ENCODE results near the gene PROSER2.

The PROSER2 gene

DNA sequence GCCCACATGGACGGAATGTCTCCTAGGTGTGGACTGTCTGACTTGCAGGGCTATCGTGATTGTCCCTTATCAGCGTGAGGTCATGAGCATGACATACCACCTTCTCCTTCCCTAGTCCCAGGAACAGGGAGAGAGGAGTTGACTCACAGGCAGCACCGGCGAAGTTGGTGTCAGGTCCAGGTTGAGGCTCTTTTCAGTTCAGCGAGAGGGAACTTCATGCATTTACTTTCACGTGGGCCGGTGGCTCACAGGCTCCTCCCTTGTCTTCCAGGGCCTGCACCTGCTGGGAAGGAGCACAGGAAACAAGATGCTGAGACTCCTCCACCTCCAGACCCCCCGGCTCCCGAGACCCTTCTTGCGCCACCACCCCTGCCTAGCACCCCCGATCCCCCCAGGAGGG lies 46.1 kb downstream of the PROSER2 start:
- no peak for DNase-seq (ENCODE audit: low read depth in 2 of 2)

GRCh38 chr10:11869743-11870460 lies 46.7 kb downstream of the PROSER2 start:
- DNase-seq (ENCODE audit: low read depth in 2 of 2), result no peak

GRCh38 chr10:11870461-11870780 lies 47.3 kb downstream of the PROSER2 start:
- DNase-seq (ENCODE audit: low read depth in 2 of 2), result no peak

- no peak for DNase-seq (ENCODE audit: low read depth in 2 of 2)
These were observed 47.8 kb downstream of the PROSER2 start for GRCh38 chr10:11870900-11871400.

DNA sequence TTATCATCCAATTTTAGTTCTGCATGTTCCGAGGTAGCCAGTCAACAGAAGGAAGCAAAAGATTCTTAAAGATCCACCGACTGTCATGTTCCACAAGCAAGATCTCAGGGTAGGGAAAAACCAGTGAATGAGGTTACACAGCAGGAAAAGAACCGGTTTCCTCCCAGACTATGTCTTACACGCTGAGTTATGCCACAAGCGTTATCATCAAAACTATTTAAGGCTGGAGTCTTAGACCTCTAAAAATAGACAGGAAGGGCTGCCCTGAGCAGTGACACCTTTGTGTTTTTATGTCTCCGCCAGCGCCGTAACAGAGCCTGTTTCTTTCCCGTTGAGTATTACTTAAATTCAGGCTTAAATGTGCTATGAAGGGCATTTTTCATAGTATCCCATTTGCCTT lies 48.3 kb downstream of the PROSER2 start:
- no peak for DNase-seq (ENCODE audit: low read depth in 2 of 2)

DNA sequence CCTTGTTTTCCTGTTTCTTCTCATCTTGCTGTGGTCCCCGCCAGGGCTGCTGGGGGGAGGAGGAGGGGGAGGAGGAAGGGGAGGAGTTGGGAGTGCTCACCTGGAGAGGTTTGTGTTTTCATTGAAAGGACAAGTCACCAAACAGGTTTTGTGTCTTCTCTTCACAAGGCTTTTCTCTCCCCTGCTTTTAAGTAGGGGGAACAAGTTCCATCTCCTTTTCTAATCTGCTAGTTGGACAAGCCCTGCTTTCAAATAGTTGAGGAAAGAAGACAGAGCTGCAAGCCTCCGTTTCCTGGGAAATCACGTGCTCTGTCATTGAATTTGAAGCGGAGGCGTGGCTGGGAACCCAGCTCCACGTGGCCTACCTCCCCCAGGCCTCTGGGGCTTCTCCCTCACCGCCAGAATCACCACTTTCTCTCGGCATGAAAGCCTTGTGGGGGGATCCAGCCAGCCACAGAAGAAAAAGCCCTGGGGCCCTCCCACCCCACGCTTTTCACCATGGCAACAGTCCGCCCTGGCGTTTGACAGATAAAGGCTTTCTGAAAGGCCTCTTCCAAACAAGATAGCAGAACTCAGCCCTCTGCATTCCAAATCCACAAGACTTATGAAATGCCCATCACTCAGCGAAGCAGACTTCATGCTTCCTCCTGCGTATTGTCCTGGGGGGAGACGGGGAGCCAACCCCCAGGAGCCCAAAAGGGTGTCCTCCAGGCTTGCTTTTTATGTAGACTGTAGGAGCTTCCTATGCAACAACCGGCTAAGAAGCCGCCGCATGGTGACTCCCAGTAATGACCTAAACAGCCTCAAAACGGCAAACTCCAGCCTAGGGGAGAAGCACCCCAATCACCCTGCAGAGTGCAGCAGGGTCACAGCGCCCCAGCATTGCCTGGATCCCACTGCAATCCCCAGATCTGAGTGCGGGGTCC lies 51.7 kb downstream of the PROSER2 start:
- DNase-seq (ENCODE audit: low read depth in 2 of 2), result peak in 1 of 2 experiments; percentile 4

GRCh38 chr10:11875494-11876281 lies 52.5 kb downstream of the PROSER2 start:
- DNase-seq (ENCODE audit: low read depth in 2 of 2), result peak; percentile 5 to 6

- DNase-seq (ENCODE audit: low read depth in 2 of 2), result no peak
These were observed 53.2 kb downstream of the PROSER2 start for GRCh38 chr10:11876324-11876723.

DNA sequence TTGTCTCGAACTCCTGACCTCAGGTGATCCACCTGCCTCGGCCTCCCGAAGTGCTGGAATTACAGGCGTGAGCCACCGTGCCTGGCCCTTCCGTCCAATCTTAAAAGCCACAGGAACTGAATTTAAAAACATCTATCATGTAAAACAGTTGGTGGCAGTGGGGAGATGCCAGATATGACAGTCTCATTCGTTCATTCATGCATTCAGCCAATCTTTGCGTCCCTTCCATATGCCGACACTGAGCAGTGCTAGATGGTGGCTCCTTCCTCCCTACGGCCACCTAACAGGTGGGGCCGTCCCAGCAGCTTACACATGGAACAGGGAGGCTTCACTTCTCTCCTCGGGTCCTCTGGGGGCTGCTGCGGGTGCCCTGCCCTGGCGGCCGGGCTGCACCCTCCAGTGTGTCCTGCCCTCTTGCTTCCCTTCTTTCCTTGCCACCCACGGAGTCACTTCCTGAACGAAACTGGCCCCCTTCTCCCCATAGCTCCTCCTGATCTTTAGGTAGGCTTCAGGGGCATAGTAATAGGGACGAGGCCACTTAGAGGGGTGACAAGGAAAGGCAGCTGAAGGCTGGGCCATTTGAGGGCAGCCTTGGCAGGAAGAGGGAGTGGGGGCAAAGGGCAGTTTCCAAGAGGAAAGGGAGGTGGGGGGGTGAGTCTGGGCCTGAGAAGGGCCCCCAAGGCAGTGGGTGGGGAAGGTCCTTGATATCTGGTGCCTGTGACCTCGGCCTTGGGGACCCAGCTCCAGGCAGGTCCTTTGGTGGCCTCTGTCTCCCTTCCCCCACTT lies 53.8 kb downstream of the PROSER2 start:
- no peak for DNase-seq (ENCODE audit: low read depth in 2 of 2)

- no peak for DNase-seq (ENCODE audit: low read depth in 2 of 2)
These were observed 54.4 kb downstream of the PROSER2 start for GRCh38 chr10:11877591-11877905.

- DNase-seq (ENCODE audit: low read depth in 2 of 2), result no peak
These were observed 55.6 kb downstream of the PROSER2 start for GRCh38 chr10:11878776-11879175.

GRCh38 chr10:11879387-11880094 lies 56.4 kb downstream of the PROSER2 start:
- DNase-seq (ENCODE audit: low read depth in 2 of 2), result no peak

GRCh38 chr10:11880151-11881029 lies 57.2 kb downstream of the PROSER2 start:
- no peak for DNase-seq (ENCODE audit: low read depth in 2 of 2)

DNA sequence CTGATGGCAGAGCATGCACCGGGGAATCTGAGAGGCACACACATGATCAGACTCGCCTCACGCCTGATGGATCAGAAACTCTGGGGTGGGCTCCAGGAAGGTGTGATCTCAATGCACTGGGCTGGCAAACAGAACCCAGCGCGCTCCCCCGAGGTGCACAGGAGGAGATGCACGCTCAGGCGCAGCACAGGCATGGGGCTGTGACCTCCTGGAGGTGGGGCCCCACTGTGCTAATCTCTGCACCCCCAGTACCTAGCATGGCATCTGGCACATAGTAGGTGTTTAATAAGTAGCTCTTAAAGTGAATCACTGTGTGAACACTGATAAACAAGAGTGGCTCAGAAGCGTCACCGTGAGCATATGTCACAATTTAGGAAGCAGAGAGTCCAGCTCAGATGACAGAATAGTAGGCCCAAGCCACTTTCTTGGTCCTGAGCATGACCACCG lies 57.9 kb downstream of the PROSER2 start:
- no peak for DNase-seq (ENCODE audit: low read depth in 2 of 2)

DNA sequence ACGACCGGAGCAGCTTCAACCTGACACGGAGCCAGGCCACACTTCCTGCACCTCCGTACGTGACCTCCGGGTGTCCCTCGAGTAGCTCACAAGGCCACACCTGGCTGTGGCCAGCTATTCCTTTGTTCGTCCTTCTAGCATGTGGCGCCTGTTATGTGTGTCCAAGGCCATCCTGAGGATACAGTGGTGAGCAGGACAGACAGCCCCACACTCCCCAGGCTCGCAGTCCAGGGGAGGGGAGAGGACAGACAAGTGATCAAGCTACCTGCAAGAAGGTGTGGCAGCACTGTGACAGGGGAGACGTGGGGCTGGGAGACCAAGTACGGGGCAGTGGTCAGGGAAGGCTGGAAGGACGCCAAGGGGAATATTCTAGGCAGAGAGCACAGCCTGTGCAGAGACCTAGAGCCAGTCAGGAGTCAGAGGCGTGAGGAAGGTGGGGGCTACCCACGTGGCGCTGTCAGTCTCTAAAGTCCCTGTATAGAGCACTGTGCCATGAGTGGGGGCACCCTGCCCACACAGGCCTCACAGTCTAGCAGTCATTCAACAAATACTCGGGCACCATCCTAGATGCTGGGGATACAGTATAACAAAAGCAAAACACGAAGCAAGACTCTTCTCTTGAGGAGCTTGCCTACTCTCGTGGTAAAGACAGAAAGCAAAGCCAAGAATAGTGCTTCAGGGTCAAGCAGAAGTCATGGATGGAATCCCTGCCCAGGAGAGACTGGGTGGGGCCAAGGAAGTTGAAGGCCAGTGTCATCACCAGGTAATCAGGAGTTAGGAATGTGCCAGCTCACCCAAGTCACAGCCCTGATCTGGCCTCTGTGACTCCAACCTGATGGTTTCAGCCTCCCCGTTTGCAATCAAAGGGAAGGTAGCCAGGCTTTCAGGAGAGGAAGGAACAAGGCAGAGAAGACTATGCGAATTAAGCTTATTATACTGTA lies 58.6 kb downstream of the PROSER2 start:
- no peak for DNase-seq (ENCODE audit: low read depth in 2 of 2)

DNA sequence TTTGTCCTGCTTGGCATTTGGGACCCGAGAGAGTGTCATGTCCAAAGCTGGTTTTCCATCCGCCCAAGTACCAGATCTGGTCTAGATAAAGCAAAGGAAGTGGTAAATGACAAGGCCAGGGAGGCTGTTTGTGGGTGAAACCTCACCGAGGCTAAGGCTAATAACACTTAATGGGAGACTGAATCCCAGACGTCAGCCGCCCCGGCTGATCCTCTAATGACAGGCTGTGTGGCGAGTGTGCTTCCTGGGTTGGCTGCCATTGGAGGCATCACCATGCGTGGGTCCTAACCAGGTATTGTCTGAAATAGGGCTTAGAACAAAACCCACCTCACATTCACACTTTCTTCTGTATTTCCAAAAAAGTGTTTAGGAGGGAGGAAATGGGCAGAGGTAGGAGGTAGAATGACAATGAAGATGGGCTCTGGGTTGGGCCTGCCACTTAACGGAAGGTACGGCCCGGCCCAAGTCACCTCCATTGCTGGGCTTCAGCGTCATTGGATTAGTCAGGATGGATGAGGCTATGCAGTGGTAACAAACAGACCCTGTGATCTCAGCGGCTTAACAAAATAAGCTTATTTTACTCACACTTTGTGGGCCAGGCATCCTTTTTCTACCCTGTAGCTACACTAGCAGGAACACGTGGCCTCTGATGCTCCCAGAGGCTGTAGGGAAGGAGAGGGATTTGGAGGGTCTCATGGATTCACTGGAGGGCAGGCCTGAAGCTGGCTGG lies 59.7 kb downstream of the PROSER2 start:
- no peak for DNase-seq (ENCODE audit: low read depth in 2 of 2)

DNA sequence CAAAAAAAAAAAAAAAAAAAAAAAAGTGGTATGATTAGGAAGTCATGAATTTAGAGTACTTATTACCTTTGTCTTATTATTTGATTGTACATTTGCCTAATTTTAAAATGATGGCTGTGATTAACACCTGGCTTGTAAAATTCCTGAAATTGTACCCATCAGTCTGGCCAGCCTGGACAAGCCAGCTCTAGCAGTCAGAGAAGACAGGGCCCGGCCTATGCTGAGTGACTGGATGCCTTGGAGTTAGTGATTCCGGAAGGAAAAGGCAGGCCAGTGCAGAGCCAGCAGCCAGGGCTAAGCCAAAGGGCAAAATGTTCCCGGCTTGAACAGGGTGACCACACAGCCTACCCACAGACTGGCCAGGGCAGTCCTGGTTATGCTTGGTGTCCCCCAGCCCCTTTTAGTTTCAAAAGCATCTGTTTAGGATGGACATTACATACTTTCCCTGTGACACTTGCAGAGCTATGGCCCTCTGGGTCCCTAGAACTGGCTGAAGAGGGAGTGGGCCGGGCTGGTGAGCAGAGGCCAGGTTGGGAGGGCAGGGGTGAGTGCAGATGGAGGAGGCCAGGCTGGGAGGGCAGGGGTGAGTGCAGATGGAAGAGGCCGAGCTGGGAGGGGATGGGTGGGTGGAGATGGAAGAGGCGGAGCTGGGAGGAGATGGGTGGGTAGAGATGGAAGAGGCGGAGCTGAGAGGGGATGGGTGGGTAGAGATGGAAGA lies 61.7 kb downstream of the PROSER2 start:
- DNase-seq (ENCODE audit: low read depth in 2 of 2), result no peak
